ENCODE measurements around the gene HELQ.

The HELQ gene

DNA sequence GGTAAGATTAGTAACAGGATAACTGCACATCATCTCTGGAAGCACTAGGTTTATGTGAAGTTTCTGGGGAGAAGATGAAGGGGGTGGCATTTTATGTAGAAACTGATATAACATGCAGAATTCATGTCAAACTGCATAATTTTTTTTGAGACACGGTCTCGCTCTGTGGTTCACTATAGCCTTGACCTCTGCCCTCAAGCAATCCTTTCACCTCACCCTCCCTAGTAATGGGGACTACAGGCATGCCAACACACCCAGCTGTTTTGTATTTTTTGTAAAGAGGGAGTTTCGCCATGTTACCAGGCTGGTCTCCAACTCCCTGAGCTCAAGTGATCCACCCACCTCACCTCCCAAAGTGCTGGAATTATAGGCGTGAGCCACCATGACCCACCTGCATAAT, 17.8 kb upstream of the HELQ start:
- TF ChIP-seq, protein P1, sequence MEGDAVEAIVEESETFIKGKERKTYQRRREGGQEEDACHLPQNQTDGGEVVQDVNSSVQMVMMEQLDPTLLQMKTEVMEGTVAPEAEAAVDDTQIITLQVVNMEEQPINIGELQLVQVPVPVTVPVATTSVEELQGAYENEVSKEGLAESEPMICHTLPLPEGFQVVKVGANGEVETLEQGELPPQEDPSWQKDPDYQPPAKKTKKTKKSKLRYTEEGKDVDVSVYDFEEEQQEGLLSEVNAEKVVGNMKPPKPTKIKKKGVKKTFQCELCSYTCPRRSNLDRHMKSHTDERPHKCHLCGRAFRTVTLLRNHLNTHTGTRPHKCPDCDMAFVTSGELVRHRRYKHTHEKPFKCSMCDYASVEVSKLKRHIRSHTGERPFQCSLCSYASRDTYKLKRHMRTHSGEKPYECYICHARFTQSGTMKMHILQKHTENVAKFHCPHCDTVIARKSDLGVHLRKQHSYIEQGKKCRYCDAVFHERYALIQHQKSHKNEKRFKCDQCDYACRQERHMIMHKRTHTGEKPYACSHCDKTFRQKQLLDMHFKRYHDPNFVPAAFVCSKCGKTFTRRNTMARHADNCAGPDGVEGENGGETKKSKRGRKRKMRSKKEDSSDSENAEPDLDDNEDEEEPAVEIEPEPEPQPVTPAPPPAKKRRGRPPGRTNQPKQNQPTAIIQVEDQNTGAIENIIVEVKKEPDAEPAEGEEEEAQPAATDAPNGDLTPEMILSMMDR (IDR thresholded peaks at IDR 0.05): no peak
- Histone ChIP-seq H3K36me3 (peaks cover 14 to 25% (median 19%) of the 10 kb centered on the region in 3 donors), H3K4me1 (no peaks in the 10 kb centered on the region)

DNA sequence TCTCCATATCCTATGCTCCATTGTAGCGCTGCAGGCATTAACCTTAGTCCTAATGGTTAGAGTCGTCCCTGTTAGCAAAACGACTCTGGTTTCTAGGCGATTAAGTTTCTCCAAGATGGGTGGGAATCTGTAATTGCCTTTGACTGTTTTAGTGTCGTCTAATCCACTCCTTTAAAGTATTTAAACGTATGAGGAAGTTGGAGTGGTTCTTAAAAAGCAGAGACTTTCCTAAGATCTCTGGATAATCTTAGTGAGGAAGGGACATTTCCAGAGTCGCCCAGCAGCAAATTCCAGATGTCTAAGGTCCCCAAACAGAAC, 520 bp upstream of the HELQ start:
- H3K27ac ChIP-seq: peak overlapping the region; percentile 95 to 98
- intact Hi-C loops (cut with DNase I; ENCODE audit: low total_unique reads): loop anchor here (10.0 kb wide), 2 partner anchors 171 to 441 kb away; partner anchors contain the start of genes COQ2 and LIN54
- H3K36me3 ChIP-seq: peaks cover 16 to 43% (median 29%) of the 10 kb centered on the region in 3 donors
- TF ChIP-seq, protein P1 (IDR thresholded peaks at IDR 0.05): no peak
- H3K4me1 ChIP-seq: peaks cover 0 to 29% (median 26%) of the 10 kb centered on the region in 4 donors
- H3K9me3 ChIP-seq: no peaks in the 10 kb centered on the region
- no peaks in the 10 kb centered on the region for H3K27me3 ChIP-seq
- H3K4me3 ChIP-seq: peak overlapping the region; percentile 75 to 91
- DNase-seq: no peak

More for the DNA sequence above, 17.8 kb upstream of the HELQ start:
- intact Hi-C loops (cut with DNase I; ENCODE audit: low total_unique reads): no loop called here
- no peak for DNase-seq
- H3K4me3 ChIP-seq: no peak overlapping the region
- H3K27me3 ChIP-seq: no peaks in the 10 kb centered on the region
- H3K9me3 ChIP-seq: no peaks in the 10 kb centered on the region
- H3K27ac ChIP-seq: no peak overlapping the region

DNA sequence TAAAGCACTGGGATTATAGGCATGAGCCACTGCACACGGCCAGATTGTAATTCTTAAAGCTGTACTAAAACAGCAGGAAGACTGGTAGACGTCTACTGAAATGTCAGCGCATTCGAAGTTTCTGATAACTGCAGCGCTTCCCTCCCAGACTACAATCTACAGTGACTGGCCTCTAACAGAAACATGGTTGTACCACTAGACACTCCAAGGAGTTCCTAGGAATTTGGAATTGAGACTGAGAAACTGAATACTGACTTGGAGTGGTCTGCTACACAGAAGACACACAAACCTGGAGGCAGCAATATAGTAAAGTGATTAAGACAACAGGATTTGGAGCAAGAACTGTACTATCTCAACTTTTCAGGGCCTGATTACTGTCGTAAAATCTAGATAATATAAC, 937 bp downstream of the HELQ start:
- Histone ChIP-seq H3K36me3 (peaks cover 7 to 30% (median 15%) of the 10 kb centered on the region in 3 donors), H3K27me3 (no peaks in the 10 kb centered on the region), H3K9me3 (no peaks in the 10 kb centered on the region), H3K4me3 (peak overlapping the region; percentile 75 to 91), H3K27ac (peak overlapping the region; percentile 95 to 98), H3K4me1 (peaks cover 0 to 29% (median 26%) of the 10 kb centered on the region in 4 donors)
- intact Hi-C loops (cut with DNase I; ENCODE audit: low total_unique reads): loop anchor here (2.0 to 10.0 kb wide), 3 partner anchors 30 to 440 kb away; partner anchors contain the start of genes ABRAXAS1, COQ2 and LIN54
- no peak for DNase-seq
- TF ChIP-seq, protein P1 (IDR thresholded peaks at IDR 0.05): no peak

DNA sequence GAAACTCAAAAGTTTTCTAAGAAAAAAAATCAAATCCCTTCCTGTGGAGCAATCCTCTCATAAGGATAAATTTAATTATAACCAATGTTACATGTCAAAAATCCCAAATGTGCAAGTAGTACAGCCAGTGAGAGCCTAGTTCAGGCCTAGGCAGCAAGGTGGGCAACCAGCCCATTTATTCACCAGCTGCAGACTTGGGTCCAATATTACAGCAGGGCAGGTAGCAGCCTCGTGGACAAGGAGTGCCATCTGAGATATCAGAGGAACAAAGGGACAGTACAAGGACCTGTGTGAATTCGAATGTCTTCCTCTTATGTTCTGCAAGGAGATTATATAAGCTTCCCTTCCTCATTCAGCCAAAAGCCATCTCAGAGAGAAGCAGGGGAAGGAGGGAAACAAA, 6.6 kb downstream of the HELQ start:
- H3K36me3 ChIP-seq: peaks cover 21 to 39% (median 38%) of the 10 kb centered on the region in 3 donors
- H3K27me3 ChIP-seq: no peaks in the 10 kb centered on the region
- DNase-seq: no peak

DNA sequence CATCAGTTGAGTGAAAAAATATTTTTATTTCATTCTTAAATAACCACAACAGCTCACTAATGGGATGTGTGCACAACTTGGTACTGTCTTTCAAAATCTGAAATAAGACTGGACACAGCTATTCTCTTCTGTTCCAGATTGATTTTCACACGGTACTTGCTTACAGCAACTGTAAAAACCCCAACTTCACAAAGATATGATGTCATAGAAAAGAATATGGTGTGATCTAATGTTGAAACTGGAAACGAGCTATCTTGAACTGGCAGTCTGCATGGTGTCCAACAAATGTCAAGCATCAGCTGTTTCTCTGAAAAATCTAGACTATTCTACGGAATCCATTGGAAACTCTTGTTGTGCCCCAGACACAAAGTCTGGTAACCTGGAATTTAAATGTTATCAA, 14.7 kb downstream of the HELQ start:
- DNase-seq: no peak
- H3K9me3 ChIP-seq: no peaks in the 10 kb centered on the region
- TF ChIP-seq, protein P1 (IDR thresholded peaks at IDR 0.05): no peak
- H3K27ac ChIP-seq: no peak overlapping the region
- peaks cover 67 to 78% (median 73%) of the 10 kb centered on the region in 3 donors for H3K36me3 ChIP-seq
- intact Hi-C loops (cut with DNase I; ENCODE audit: low total_unique reads): no loop called here
- no peaks in the 10 kb centered on the region for H3K27me3 ChIP-seq
- no peaks in the 10 kb centered on the region for H3K4me1 ChIP-seq
- no peak overlapping the region for H3K4me3 ChIP-seq

More for the DNA sequence above, 6.6 kb downstream of the HELQ start:
- intact Hi-C loops (cut with DNase I; ENCODE audit: low total_unique reads): no loop called here
- no peak overlapping the region for H3K27ac ChIP-seq
- TF ChIP-seq, protein P1 (IDR thresholded peaks at IDR 0.05): no peak
- no peaks in the 10 kb centered on the region for H3K9me3 ChIP-seq
- H3K4me1 ChIP-seq: peaks cover 0 to 5% (median 4%) of the 10 kb centered on the region in 4 donors
- no peak overlapping the region for H3K4me3 ChIP-seq

All from tibial artery (tissue), 4 donors.